ENCODE results near the gene FLT4. TPM values are rescaled to one million over a fixed set of nuclear protein-coding genes. Genes with fewer than 3 reads are reported as not detected.

FLT4 gene
- polyA plus RNA-seq, 3 donors: not detected

GRCh38 chr5:180666812-180667211 lies 17.4 kb upstream of the FLT4 start:
- Histone ChIP-seq H3K9me3 (replicated peaks in 1 of 2; ENCODE audit: control insufficient read depth in 1 of 2, insufficient read depth in 1 of 2, low read length in 2 of 2) (no peaks in the 10 kb centered on the region), H3K4me1 (ENCODE audit: control insufficient read depth in 1 of 2, insufficient read depth in 2 of 2, low read length in 2 of 2) (no peaks in the 10 kb centered on the region), H3K27me3 (ENCODE audit: control insufficient read depth in 2 of 2, insufficient read depth in 2 of 2, low read length in 2 of 2) (no peaks in the 10 kb centered on the region), H3K27ac (ENCODE audit: low read depth in 1 of 2, low read length in 2 of 2) (no peak overlapping the region), H3K79me2 (ENCODE audit: insufficient read depth, low read length) (no peaks in the 10 kb centered on the region), H3K4me3 (replicated peaks in 1 of 3; ENCODE audit: low read depth in 2 of 3, low read length in 3 of 3) (no peak overlapping the region), H2AFZ (ENCODE audit: insufficient read depth, low read depth, low read length, poor library complexity, severe bottlenecking) (no peak overlapping the region), H3K9ac (ENCODE audit: insufficient read depth, low read length, poor library complexity, severe bottlenecking) (no peak overlapping the region), H4K20me1 (ENCODE audit: insufficient read depth, low read length) (no peaks in the 10 kb centered on the region), H3K4me2 (replicated peaks; ENCODE audit: extremely low read depth, low read length, poor library complexity, severe bottlenecking) (no peak overlapping the region), H3K36me3 (replicated peaks in 1 of 2; ENCODE audit: control insufficient read depth in 1 of 2, insufficient read depth in 2 of 2, low read length in 2 of 2) (no peaks in the 10 kb centered on the region)
- Mint-ChIP-seq H3K27ac (no peak overlapping the region), H3K4me1 (peaks cover 12% of the 10 kb centered on the region), H3K4me3 (no peak overlapping the region), H3K9me3 (peaks cover 0 to 13% (median 3%) of the 10 kb centered on the region in 7 donors), H3K36me3 (no peaks in the 10 kb centered on the region), H3K27me3 (ENCODE audit: low read depth in 3 of 3) (peaks cover 5 to 15% (median 7%) of the 10 kb centered on the region in 3 donors)
- WGBS (ENCODE audit: insufficient coverage): 96% methylated on average over 8 of the region's 10 CpGs
- intact Hi-C loops (cut with micrococcal nuclease): no loop called here
- TF ChIP-seq CTCF (IDR thresholded peaks at IDR 0.05): no peak
- DNase-seq: no peak

GRCh38 chr5:180665682-180666404 lies 16.4 kb upstream of the FLT4 start:
- Mint-ChIP-seq H3K36me3 (no peaks in the 10 kb centered on the region), H3K27ac (peak overlapping the region in 1 of 7 donors; percentile 16), H3K4me1 (peaks cover 12% of the 10 kb centered on the region), H3K9me3 (peaks cover 0 to 13% (median 3%) of the 10 kb centered on the region in 7 donors), H3K27me3 (ENCODE audit: low read depth in 3 of 3) (peaks cover 8 to 16% (median 10%) of the 10 kb centered on the region in 3 donors), H3K4me3 (no peak overlapping the region)
- intact Hi-C loops (cut with micrococcal nuclease): no loop called here
- no peaks in the 10 kb centered on the region for H3K79me2 ChIP-seq (ENCODE audit: insufficient read depth, low read length)
- WGBS (ENCODE audit: insufficient coverage): 96% methylated on average over 18 of the region's 22 CpGs
- H3K4me3 ChIP-seq (replicated peaks in 1 of 3; ENCODE audit: low read depth in 2 of 3, low read length in 3 of 3): no peak overlapping the region
- H2AFZ ChIP-seq (ENCODE audit: insufficient read depth, low read depth, low read length, poor library complexity, severe bottlenecking): no peak overlapping the region
- no peaks in the 10 kb centered on the region for H3K36me3 ChIP-seq (replicated peaks in 1 of 2; ENCODE audit: control insufficient read depth in 1 of 2, insufficient read depth in 2 of 2, low read length in 2 of 2)
- no peak overlapping the region for H3K9ac ChIP-seq (ENCODE audit: insufficient read depth, low read length, poor library complexity, severe bottlenecking)
- peaks cover 0 to 4% of the 10 kb centered on the region in 2 donors for H3K27me3 ChIP-seq (ENCODE audit: control insufficient read depth in 2 of 2, insufficient read depth in 2 of 2, low read length in 2 of 2)
- H3K27ac ChIP-seq (ENCODE audit: low read depth in 1 of 2, low read length in 2 of 2): no peak overlapping the region
- H3K9me3 ChIP-seq (replicated peaks in 1 of 2; ENCODE audit: control insufficient read depth in 1 of 2, insufficient read depth in 1 of 2, low read length in 2 of 2): no peaks in the 10 kb centered on the region
- H3K4me2 ChIP-seq (replicated peaks; ENCODE audit: extremely low read depth, low read length, poor library complexity, severe bottlenecking): no peak overlapping the region
- TF ChIP-seq CTCF (IDR thresholded peaks at IDR 0.05): no peak
- no peaks in the 10 kb centered on the region for H4K20me1 ChIP-seq (ENCODE audit: insufficient read depth, low read length)
- DNase-seq: no peak
- H3K4me1 ChIP-seq (ENCODE audit: control insufficient read depth in 1 of 2, insufficient read depth in 2 of 2, low read length in 2 of 2): no peaks in the 10 kb centered on the region

Measured in CD14-positive monocyte (primary cell).